T-helper 2 cell (primary cell): ENCODE measurements around the gene ABCC1.
"Not testable (repeated sequence)": the region's sequence is repeated elsewhere in the genome, so short reads cannot be mapped to it uniquely, and the experiment has no call there.

Source experiments
- DNase-seq, 5 experiments: peaks; one replicate each; pipeline versions ENCODE4 v3.0.0 to v3.0.0-alpha.2; 2012 to 2022

The ABCC1 gene

DNA sequence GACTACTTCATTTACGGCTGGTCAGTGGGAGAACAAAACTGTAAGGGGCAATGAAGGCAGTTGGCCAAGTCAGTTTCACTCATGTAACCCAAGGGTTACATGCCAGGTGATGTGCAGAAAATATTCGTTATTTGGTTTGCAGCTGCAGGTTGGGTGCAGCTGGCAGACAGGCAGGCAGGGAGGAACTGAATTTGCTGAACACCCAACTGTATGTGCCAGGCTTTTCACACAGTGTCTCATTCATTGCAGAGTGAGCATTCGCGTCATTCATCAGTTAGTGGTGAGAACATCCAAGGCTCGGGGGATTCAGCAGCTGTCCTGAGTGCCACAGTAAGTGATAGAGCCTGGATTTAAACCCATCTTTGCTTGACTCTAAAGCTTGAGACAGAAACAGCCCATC is 214.2 kb downstream of the ABCC1 start:
- no peak for DNase-seq

GRCh38 chr16:16164243-16164642 is 214.8 kb downstream of the ABCC1 start:
- no peak for DNase-seq

DNA sequence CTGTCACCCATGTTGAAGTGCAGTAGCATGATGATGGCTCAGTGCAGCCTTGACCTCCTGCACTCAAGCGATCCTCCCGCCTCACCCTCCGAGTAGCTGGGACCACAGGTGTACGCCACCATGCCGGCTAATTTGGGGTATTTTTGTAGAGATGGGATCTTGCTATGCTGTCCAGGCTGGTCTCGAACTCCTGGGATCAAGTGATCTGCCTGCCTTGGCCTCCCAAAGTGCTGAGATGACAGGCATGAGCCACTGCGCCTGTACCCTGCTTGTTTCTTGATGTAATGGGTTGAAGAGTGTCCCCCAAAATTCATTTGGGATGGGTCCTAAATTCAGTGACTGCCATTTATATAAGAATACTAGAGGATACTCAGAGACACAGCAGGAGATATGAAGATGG is 216.7 kb downstream of the ABCC1 start:
- DNase-seq = no peak

GRCh38 chr16:16166949-16167348 is 217.5 kb downstream of the ABCC1 start:
- DNase-seq = no peak

DNA sequence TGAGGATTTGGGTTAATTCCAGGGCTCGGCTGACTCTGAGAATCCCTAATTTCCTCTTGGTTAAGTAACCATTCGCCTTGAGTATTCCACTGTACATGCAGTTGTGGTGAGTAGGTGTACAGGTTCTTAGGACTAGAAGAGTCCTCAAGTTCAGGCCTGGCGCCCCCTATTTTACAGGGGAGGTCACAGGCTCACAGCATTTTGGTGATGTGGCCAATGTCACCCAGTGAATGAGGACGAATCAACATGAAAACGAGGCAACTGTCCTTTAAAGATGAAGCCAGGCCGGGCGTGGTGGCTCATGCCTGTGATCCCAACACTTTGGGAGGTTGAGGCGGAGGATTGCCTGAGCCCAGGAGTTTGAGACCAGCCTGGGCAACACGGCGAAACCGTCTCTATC is 218.5 kb downstream of the ABCC1 start:
- DNase-seq = no peak

- no peak for DNase-seq
Observed at GRCh38 chr16:16168431-16168830, 219.0 kb downstream of the ABCC1 start.

DNA sequence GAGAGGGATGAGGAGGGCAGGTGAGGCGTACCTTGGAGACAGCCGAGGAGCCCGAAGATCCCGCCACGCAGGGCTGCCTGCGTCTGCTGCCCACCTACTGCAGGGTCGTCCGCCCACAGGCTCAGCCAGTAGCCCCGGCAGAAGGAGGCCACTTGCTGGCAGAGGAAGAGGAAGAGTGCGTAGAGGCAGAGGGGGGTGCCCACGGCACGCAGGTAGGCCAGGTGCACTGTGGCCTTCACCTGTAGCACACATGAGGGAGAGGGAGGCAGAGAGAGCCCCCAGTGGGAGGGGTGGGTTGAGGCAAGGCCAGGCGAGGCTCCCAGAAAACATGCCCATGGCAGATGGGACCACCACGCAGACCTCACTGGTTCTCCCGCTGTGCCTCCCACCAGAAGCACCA is 220.2 kb downstream of the ABCC1 start:
- no peak for DNase-seq

- DNase-seq = no peak
Observed at GRCh38 chr16:16171332-16171919, 222.0 kb downstream of the ABCC1 start.

DNA sequence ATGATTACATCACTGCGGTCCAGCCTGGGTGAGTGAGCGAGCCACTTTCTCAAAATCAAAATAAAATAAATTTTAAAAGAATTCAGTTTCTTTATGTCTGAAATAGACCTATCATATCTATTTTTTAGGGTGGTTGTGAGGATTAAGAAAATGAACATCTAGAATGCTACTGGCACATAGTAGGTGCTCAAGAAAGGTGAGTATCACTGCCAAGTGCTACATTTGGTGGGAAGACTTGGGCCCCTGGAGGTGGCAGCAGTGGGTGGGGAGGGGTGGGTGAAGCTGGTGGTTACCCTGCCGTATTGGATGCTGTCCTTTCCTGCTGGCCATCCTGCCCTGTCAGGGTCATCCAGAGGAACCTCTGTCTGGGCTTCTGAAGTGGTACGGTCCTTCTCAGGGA is 223.6 kb downstream of the ABCC1 start:
- no peak for DNase-seq

DNA sequence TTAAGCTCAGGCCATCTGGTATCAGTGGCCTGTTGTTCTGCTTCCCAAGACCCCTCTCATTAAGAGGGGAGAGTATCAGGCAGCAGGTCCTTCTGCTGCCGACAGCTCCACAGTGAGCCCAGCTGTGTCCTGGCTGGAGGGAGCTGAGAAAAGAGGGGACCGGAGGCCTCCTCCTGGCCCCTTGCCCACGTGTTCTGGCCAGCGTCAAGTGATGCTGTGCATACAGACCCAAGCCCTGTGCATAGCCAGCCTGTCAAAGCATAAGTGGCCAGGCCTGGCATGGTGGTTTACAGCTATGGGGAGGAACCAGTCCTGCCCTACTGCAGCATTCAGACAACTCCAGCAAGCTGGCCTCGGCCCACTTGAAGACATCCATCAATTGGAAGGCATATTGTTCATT is 225.9 kb downstream of the ABCC1 start:
- DNase-seq = no peak

DNA sequence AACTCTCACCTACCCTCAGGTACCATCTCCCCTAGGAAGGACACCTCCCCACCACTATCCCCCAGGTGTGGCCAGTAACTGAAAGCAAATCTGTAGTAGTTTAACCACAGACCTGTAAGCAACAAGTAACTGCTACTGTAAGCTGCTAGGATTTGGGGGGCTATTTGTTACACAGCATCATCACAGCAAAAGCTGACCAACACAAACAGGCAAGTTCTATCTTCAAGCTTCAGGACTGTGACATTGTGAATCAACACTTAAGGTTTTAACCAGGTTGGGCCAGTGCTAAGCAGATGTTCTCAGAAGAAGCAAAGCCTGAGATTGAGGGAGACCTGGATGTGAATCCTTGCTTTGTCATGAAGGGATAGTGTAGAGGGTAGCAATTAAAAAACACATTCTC is 226.9 kb downstream of the ABCC1 start:
- DNase-seq = no peak

DNA sequence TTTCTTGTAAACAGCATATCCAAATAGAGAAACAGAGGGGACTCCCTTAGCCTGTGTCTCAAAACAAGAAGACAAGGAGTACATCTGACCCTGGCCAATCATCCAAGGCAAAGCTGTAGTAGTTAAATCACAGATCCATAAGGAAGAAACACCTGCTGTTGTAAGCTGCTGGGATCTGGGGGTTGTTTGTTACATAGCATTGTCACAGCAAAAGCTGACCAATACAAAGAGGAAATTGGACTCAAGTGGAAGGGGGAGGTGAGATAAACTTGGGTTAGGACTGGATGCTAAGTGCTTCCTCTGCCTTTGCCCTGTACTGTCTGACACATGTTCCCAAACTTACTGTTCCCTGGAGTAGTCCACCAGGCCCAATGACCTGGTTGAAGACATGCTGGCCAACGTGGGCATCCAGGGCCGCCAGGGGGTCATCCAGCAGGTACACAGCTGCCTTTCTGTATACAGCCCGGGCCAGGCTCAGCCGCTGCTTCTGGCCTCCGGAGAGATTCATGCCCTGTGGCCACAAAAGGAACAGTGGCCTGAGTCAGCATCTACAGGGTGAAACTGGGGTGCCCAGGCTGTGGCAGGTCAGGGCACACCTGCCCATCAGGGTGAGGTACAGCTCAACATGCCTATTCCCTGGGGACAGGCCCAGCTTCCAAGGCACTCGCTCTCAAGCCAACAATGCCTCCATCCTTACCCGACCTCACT is 229.2 kb downstream of the ABCC1 start:
- DNase-seq = no peak

DNA sequence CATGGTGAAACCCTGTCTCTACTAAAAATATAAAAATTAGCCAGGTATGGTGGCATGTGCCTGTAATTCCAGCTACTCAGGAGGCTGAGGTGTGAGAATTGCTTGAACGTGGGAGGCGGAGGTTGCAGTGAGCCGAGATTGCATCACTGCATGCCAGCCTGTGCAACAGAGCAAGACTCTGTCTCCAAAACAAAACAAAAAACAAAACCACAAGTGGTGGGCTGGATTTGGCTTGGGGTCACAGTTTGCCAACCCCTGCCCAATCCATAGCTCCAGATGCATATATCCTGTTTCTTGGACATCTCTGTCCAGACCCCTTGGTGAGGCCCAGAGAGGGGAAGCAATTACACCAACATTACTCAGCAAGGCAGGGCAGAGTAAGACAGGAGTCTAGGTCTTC is 232.3 kb downstream of the ABCC1 start:
- not testable (repeated sequence) for DNase-seq

- no peak for DNase-seq
Observed at GRCh38 chr16:16182918-16183317, 233.5 kb downstream of the ABCC1 start.

- DNase-seq = no peak
Observed at GRCh38 chr16:16183562-16183961, 234.1 kb downstream of the ABCC1 start.

GRCh38 chr16:16184594-16184993 is 235.2 kb downstream of the ABCC1 start:
- no peak for DNase-seq

DNA sequence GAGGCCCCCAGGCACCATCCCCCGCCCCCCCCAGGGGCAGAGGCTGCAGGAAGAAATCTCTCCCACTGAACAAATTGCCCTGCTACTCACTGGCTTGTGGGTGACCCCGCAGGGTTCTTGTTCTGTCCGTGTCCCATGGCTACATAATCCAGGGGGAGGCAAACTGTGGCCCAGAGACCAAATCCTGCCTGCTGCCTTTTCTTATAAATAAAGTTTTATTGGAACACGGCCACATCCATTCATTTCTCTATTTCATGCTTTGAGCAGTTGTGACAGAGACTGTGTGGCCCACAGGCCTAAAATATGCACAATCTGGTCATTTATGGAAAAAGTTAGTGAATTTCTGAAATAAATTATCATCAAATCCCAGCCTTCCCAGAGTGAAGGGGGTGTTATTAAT is 235.7 kb downstream of the ABCC1 start:
- no peak for DNase-seq

DNA sequence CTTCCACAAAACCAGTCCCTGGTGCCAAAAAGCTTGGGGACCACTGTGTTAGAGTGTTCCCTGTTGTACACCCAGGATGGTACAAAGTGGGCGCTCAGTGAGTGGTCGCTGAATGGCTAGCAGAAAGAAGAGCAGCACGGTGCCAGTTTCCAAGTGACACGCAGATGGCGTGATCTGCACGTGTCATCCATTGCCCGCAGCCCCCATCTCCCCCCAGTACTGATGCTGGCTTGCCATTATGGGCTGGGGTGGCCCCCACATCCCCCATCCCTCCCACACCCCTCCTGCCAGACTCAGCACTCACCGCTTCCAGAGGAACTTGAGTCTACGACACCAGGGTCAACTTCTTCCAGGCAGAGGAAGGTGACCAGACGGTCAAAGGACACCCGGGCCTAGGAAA is 237.4 kb downstream of the ABCC1 start:
- DNase-seq = no peak

- DNase-seq = no peak
Observed at GRCh38 chr16:16188827-16189226, 239.4 kb downstream of the ABCC1 start.

DNA sequence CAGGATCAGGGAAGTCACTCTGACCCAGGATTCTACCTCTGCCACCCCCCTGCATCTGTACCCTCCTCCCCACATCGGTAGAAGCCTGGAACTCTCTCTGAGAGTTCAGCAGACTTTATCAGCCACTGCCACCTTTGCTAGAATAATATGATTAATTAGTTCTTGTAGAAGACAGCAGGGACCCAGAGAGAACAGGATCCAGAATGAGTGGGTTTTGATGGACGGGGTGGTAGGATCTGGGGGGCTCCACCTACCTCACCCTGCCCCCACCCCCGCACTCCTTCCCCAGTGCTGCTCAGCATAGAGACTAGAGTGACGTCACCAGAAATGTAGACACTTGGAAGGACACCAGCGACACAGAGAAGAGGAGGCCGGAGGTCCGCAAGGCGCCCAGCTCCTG is 240.4 kb downstream of the ABCC1 start:
- DNase-seq = no peak

DNA sequence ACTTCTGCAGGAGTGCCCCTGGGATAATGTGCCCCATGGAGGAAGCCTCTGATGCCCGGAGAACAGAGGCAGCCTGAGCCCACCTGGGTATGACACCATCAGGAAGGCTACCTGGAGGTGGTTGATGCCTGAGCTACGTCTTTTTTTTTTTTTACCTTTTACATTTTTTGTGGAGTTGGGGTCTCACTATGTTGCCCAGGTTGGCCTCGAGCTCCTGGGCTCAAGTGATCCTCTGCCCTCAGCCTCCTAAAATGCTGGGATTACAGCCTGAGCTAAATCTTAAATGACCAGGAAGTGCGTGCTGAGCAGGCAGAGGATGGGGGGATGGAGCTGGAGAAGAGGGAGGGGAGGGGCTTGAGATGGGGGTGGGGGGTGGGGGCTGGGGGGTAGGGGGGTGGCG is 241.1 kb downstream of the ABCC1 start:
- no peak for DNase-seq

GRCh38 chr16:16190966-16191365 is 241.6 kb downstream of the ABCC1 start:
- not testable (repeated sequence) for DNase-seq

GRCh38 chr16:16191493-16192167 is 242.2 kb downstream of the ABCC1 start:
- no peak for DNase-seq
